NB4 (cell line): ENCODE results near the gene MYO10.

Source experiments
- DNase-seq: peaks from one replicate; pipeline ENCODE4 v3.0.0; 2010; ENCODE audit warnings: low read depth
- H3K4me3 ChIP-seq: one replicate; pipeline ENCODE4 v1.5.1; 2011; ENCODE audit warnings: mild to moderate bottlenecking, low read depth, low read length, moderate library complexity
- CTCF ChIP-seq: IDR thresholded peaks from one replicate; pipeline ENCODE4 v1.5.1; 2012; ENCODE audit warnings: low read depth, low read length
- MAX ChIP-seq: IDR thresholded peaks from 2 replicates; pipeline ENCODE4 v1.6.1; 2011; ENCODE audit warnings: low read depth, low read length
- MYC ChIP-seq: IDR thresholded peaks from 2 replicates; pipeline ENCODE4 v1.6.1; 2011; ENCODE audit warnings: low read depth, low read length
- POLR2A ChIP-seq: IDR thresholded peaks from 2 replicates; pipeline ENCODE4 v1.6.1; 2011; ENCODE audit warnings: mild to moderate bottlenecking; ENCODE audit not compliant: insufficient read length; ENCODE audit errors: extremely low read depth

The MYO10 gene

GRCh38 chr5:16702964-16703363 lies 233.1 kb downstream of the MYO10 start:
- DNase-seq, result no peak
- TF ChIP-seq POLR2A, result no peak
- TF ChIP-seq MAX, result no peak
- no peak for TF ChIP-seq CTCF
- TF ChIP-seq MYC, result no peak
- H3K4me3 ChIP-seq, result no peak overlapping the region

- no peak overlapping the region for H3K4me3 ChIP-seq
- no peak for TF ChIP-seq CTCF
- TF ChIP-seq MYC, result no peak
- TF ChIP-seq POLR2A, result no peak
- TF ChIP-seq MAX, result no peak
- DNase-seq, result no peak
These were observed 234.7 kb downstream of the MYO10 start for GRCh38 chr5:16701134-16702099.

- H3K4me3 ChIP-seq, result no peak overlapping the region
- DNase-seq, result no peak
- no peak for TF ChIP-seq MAX
- TF ChIP-seq CTCF, result no peak
These were observed 236.0 kb downstream of the MYO10 start for GRCh38 chr5:16700081-16700480.

GRCh38 chr5:16695779-16696178 lies 240.3 kb downstream of the MYO10 start:
- no peak for TF ChIP-seq CTCF
- no peak for TF ChIP-seq POLR2A
- no peak for TF ChIP-seq MYC
- TF ChIP-seq MAX, result no peak
- no peak overlapping the region for H3K4me3 ChIP-seq

GRCh38 chr5:16693879-16694278 lies 242.2 kb downstream of the MYO10 start:
- H3K4me3 ChIP-seq, result no peak overlapping the region
- no peak for DNase-seq
- TF ChIP-seq MAX (no peak), CTCF (no peak), MYC (no peak), POLR2A (no peak)

More at GRCh38 chr5:16695779-16696178, 240.3 kb downstream of the MYO10 start:
- no peak for DNase-seq

- no peak for DNase-seq
- TF ChIP-seq MYC (no peak), CTCF (no peak), MAX (no peak), POLR2A (no peak)
- H3K4me3 ChIP-seq, result no peak overlapping the region
These were observed 244.4 kb downstream of the MYO10 start for GRCh38 chr5:16691731-16692130.
